ENCODE data around the gene SSH2.

Gene SSH2

DNA sequence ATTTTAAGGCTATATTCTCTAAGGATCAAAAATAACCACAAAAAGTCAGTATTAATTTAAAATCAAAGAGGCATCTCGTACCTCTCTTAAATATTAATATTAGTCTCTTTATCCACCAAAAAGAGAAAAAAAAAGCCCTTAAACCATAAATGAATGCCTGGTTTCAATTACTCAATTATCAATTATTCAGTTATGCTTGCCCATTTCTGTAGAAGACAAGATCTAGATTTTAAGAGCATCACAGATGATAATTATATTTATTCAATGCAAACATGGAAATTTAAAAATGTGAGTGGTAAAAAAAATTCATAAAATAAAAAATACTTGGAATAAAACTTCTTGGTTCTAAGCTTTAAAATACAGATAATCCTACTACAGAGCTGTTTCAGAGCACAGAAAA is 181.6 kb downstream of the SSH2 start:
- Histone ChIP-seq H4K20me1 (ENCODE audit: insufficient read depth, low read length) (no peaks in the 10 kb centered on the region), H3K36me3 (replicated peaks; ENCODE audit: low read depth, low read length) (no peaks in the 10 kb centered on the region), H3K27me3 (ENCODE audit: low read depth, low read length) (no peaks in the 10 kb centered on the region), H3K79me2 (ENCODE audit: low read length) (no peaks in the 10 kb centered on the region), H3K4me3 (ENCODE audit: low read length) (no peak overlapping the region), H3K4me2 (ENCODE audit: low read length) (no peak overlapping the region), H3K4me1 (ENCODE audit: low read length) (peaks cover 6% of the 10 kb centered on the region; the same call in 1 of the 2 replicates), H2AFZ (ENCODE audit: low read depth, low read length) (no peak overlapping the region), H3K9ac (ENCODE audit: low read length) (no peak overlapping the region), H3K27ac (ENCODE audit: low read length) (no peak overlapping the region), H3K9me3 (ENCODE audit: insufficient read depth, low read length) (no peaks in the 10 kb centered on the region)
- TF ChIP-seq, protein P1, sequence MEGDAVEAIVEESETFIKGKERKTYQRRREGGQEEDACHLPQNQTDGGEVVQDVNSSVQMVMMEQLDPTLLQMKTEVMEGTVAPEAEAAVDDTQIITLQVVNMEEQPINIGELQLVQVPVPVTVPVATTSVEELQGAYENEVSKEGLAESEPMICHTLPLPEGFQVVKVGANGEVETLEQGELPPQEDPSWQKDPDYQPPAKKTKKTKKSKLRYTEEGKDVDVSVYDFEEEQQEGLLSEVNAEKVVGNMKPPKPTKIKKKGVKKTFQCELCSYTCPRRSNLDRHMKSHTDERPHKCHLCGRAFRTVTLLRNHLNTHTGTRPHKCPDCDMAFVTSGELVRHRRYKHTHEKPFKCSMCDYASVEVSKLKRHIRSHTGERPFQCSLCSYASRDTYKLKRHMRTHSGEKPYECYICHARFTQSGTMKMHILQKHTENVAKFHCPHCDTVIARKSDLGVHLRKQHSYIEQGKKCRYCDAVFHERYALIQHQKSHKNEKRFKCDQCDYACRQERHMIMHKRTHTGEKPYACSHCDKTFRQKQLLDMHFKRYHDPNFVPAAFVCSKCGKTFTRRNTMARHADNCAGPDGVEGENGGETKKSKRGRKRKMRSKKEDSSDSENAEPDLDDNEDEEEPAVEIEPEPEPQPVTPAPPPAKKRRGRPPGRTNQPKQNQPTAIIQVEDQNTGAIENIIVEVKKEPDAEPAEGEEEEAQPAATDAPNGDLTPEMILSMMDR (IDR thresholded peaks at IDR 0.05; ENCODE audit: low read depth, low read length), result no peak
- no peak for TF ChIP-seq EZH2phosphoT487 (IDR thresholded peaks at IDR 0.05; ENCODE audit: low read depth)

DNA sequence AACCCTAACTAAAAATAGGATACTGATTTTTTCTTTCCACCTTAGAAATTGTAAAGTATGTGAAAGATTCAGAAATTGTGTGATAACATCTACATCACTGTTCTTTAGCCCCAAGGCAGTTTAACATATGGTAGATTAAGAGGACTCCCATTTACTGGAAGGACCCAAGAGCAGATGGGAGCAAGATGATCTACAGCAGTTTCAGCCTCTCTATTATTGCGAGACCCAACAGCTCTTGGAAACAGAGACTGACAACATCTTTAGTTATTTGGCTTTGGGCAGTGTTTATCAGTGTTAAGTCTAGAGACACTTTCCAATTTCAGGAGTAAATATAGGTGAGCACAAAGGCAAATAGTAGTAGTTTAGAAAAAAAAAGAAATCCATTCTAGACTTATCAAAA is 182.4 kb downstream of the SSH2 start:
- no peaks in the 10 kb centered on the region for H3K27me3 ChIP-seq (ENCODE audit: low read depth, low read length)
- H3K4me2 ChIP-seq (ENCODE audit: low read length), result no peak overlapping the region
- no peak overlapping the region for H3K9ac ChIP-seq (ENCODE audit: low read length)
- H4K20me1 ChIP-seq (ENCODE audit: insufficient read depth, low read length), result no peaks in the 10 kb centered on the region
- TF ChIP-seq EZH2phosphoT487 (IDR thresholded peaks at IDR 0.05; ENCODE audit: low read depth), result no peak
- TF ChIP-seq, protein P1 (IDR thresholded peaks at IDR 0.05; ENCODE audit: low read depth, low read length), result no peak
- no peaks in the 10 kb centered on the region for H3K36me3 ChIP-seq (replicated peaks; ENCODE audit: low read depth, low read length)
- peaks cover 5% of the 10 kb centered on the region; the same call in 1 of the 2 replicates for H3K4me1 ChIP-seq (ENCODE audit: low read length)
- H3K9me3 ChIP-seq (ENCODE audit: insufficient read depth, low read length), result no peaks in the 10 kb centered on the region
- H3K27ac ChIP-seq (ENCODE audit: low read length), result no peak overlapping the region
- no peak overlapping the region for H3K4me3 ChIP-seq (ENCODE audit: low read length)
- H2AFZ ChIP-seq (ENCODE audit: low read depth, low read length), result no peak overlapping the region
- no peaks in the 10 kb centered on the region for H3K79me2 ChIP-seq (ENCODE audit: low read length)

DNA sequence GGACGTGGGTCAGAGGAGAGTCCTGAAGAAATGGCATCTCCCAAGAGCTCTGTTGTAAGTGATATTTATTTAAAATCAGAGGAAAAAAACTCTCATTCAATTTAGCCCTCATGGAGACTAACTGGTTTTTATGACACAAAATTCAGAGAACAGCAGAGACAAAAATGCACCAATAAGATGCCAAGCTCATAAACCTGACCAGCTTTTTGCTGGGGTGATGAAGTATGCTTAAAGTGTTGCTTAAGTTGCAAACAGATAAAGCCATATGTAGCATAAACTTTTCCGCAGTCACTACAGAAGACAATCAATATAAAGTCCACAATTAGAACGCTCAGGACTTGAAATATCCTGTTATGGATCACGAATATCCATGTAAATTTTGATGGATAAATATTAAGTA is 183.4 kb downstream of the SSH2 start:
- H3K4me1 ChIP-seq (ENCODE audit: low read length), result peaks cover 5% of the 10 kb centered on the region; the same call in 1 of the 2 replicates
- no peak overlapping the region for H3K9ac ChIP-seq (ENCODE audit: low read length)
- no peaks in the 10 kb centered on the region for H3K36me3 ChIP-seq (replicated peaks; ENCODE audit: low read depth, low read length)
- TF ChIP-seq, protein P1 (IDR thresholded peaks at IDR 0.05; ENCODE audit: low read depth, low read length), result no peak
- TF ChIP-seq EZH2phosphoT487 (IDR thresholded peaks at IDR 0.05; ENCODE audit: low read depth), result no peak
- no peak overlapping the region for H2AFZ ChIP-seq (ENCODE audit: low read depth, low read length)
- H3K27ac ChIP-seq (ENCODE audit: low read length), result no peak overlapping the region
- H3K9me3 ChIP-seq (ENCODE audit: insufficient read depth, low read length), result no peaks in the 10 kb centered on the region
- no peaks in the 10 kb centered on the region for H3K79me2 ChIP-seq (ENCODE audit: low read length)
- H4K20me1 ChIP-seq (ENCODE audit: insufficient read depth, low read length), result no peaks in the 10 kb centered on the region
- no peaks in the 10 kb centered on the region for H3K27me3 ChIP-seq (ENCODE audit: low read depth, low read length)
- no peak overlapping the region for H3K4me3 ChIP-seq (ENCODE audit: low read length)
- no peak overlapping the region for H3K4me2 ChIP-seq (ENCODE audit: low read length)

DNA sequence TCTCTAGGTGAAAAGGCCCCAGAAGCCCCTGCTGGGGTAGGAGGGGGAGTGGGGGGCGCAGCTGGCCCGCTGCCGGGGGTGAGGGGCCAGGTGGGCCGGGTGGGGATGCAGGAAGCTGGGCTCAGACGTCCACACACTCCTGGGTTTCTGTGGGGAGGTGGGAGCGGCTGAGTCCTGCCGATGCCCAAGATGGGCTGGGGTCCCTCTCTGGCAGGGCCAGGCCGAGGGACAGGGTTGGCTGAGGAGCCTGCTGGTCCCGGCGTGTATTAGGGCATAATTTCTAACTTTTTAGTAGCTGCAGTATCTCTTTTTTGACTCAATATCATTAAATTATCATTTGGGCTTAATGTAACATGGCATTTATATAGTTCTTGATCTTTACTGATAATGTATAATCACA is 185.9 kb downstream of the SSH2 start:
- H3K4me3 ChIP-seq (ENCODE audit: low read length), result no peak overlapping the region
- H3K27me3 ChIP-seq (ENCODE audit: low read depth, low read length), result no peaks in the 10 kb centered on the region
- H3K4me1 ChIP-seq (ENCODE audit: low read length), result peaks cover 5% of the 10 kb centered on the region; the same call in 1 of the 2 replicates
- H4K20me1 ChIP-seq (ENCODE audit: insufficient read depth, low read length), result no peaks in the 10 kb centered on the region
- H3K9ac ChIP-seq (ENCODE audit: low read length), result no peak overlapping the region
- no peak overlapping the region for H3K27ac ChIP-seq (ENCODE audit: low read length)
- no peaks in the 10 kb centered on the region for H3K36me3 ChIP-seq (replicated peaks; ENCODE audit: low read depth, low read length)
- H3K79me2 ChIP-seq (ENCODE audit: low read length), result no peaks in the 10 kb centered on the region
- TF ChIP-seq, protein P1 (IDR thresholded peaks at IDR 0.05; ENCODE audit: low read depth, low read length), result no peak
- no peak for TF ChIP-seq EZH2phosphoT487 (IDR thresholded peaks at IDR 0.05; ENCODE audit: low read depth)
- no peaks in the 10 kb centered on the region for H3K9me3 ChIP-seq (ENCODE audit: insufficient read depth, low read length)
- H3K4me2 ChIP-seq (ENCODE audit: low read length), result no peak overlapping the region
- no peak overlapping the region for H2AFZ ChIP-seq (ENCODE audit: low read depth, low read length)

Data from OCI-LY3 (cell line).